Stomach (tissue), 9 donors: Measurements from ENCODE around the gene PRKACG. TPM values are rescaled to one million over a fixed set of nuclear protein-coding genes. Genes with fewer than 3 reads are reported as not detected.

Experiments used
- DNase-seq, 2 donors: peaks; one replicate each; pipeline versions ENCODE4 v3.0.0 to v3.0.0-alpha.2; 2013 to 2019
- H3K27ac ChIP-seq, 5 donors: fragments of 200-600 bp in 4 of 5; sonication (generic) in 4 of 5; one replicate each; pipeline ENCODE4 v1.5.1; 2013 to 2019; ENCODE audit warnings: mild to moderate bottlenecking in 1 of 5, moderate library complexity in 1 of 5
- H3K27me3 ChIP-seq, 3 donors: fragments of 200-600 bp; sonication (generic); one replicate each; pipeline ENCODE4 v1.5.1; 2017 to 2019; ENCODE audit warnings: mixed run types in 1 of 3
- H3K36me3 ChIP-seq, 4 donors: fragments of 200-600 bp; sonication (generic); 1 replicate in 3 of 4; 2 replicates in 1 of 4; pipeline ENCODE4 v1.5.1; 2016 to 2019
- H3K4me1 ChIP-seq, 4 donors: fragments of 200-600 bp; sonication (generic); one replicate each; pipeline ENCODE4 v1.5.1; 2016 to 2019
- H3K4me3 ChIP-seq, 4 donors: fragments of 200-600 bp; sonication (generic) in 3 of 4; one replicate each; pipeline ENCODE4 v1.5.1; 2016 to 2019; ENCODE audit warnings: mild to moderate bottlenecking in 1 of 4
- H3K9me3 ChIP-seq, 4 donors: fragments of 200-600 bp; sonication (generic); one replicate each; pipeline ENCODE4 v1.5.1; 2016 to 2019
- CTCF ChIP-seq, 7 experiments: fragments of 450-650 bp in 4 of 7; fragments of 200-600 bp in 3 of 7; sonication (generic) in 3 of 7; IDR thresholded peaks; one replicate each; pipeline ENCODE4 v1.5.1; 2016 to 2019; ENCODE audit warnings: antibody characterized with exemption in 7 of 7, control low read depth in 2 of 7, mild to moderate bottlenecking in 1 of 7
- EP300 ChIP-seq: sonication (generic); formaldehyde crosslinking; IDR thresholded peaks from one replicate; pipeline ENCODE4 v1.6.1; 2017; ENCODE audit warnings: antibody characterized with exemption
- POLR2A ChIP-seq, 4 donors: fragments of 450-650 bp; IDR thresholded peaks; one replicate each; pipeline ENCODE4 v1.6.1; 2016; ENCODE audit warnings: antibody characterized with exemption in 4 of 4, control low read depth in 2 of 4, mild to moderate bottlenecking in 1 of 4, moderate library complexity in 1 of 4
- POLR2AphosphoS5 ChIP-seq, 3 donors: sonication (generic); formaldehyde crosslinking; IDR thresholded peaks; one replicate each; pipeline ENCODE4 v1.6.1; 2016; ENCODE audit warnings: antibody characterized with exemption in 3 of 3
- WGBS, 5 donors: extraction: QIAGEN DNeasy Blood & Tissue Kit in 3 of 5; methylation state at CpG; one replicate each; pipeline versions ENCODE4 v1.1.5 to v1.1.7; 2013 to 2018; 5-methylcytosine and 5-hydroxymethylcytosine counted together
- intact Hi-C: fragments of 100-400 bp; cut with DNase I; formaldehyde crosslinking; loops from one replicate; pipeline ENCODE4 v1.15.1; 2023; ENCODE audit warnings: low total_unique reads
- polyA plus RNA-seq, 3 donors: library from polyadenylated mRNA; stranded (reverse); fragments of 200-250 nt; gene quantifications; one replicate each; pipeline ENCODE4 v1.2.3, GENCODE V29; 2013
- total RNA-seq, 5 donors: library from RNA; depleted of rRNA; stranded (reverse); fragments of >200 nt; gene quantifications; one replicate each; pipeline versions ENCODE4 v1.1.0 to v1.2.3, GENCODE V29; 2014 to 2016
- donor health status: healthy with polysubstance abuse.
- donor health status: Bipolar disorder and iron deficiency.
- donor health status: healthy.

Gene PRKACG
- total and polyA plus RNA-seq, 8 donors: not detected

DNA sequence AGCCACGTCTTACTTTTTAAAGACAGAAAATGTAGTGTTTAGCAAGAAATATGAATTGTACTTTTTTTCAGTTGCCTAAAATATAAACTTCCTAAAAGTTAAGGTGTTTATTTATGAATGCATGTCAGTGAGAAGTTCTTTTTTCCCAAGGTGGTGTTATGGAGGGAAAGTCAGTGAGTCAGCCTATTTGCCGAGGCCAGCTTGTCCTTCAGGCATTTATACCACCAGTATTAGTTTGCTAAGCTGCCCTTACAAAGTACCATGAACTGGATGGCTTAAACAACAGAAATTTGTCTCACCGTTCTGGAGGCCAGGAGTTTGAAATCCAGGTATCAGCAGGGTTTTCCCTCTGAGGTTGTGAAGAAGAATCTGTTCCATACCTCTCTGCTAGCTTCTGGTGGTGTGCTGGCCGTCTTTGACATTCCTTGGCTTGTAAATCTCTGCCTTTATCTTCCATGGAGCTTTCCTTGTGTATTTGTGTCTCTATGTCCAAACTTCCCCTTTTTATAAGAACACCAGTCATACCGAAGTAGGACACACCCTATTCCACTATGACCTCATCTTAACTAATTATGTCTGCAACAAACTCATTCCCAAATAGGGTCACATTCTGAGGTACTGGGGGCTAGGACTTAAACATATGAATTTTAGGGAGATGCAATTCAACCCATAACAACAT is 38.4 kb downstream of the PRKACG start:
- H3K27me3 ChIP-seq: no peaks in the 10 kb centered on the region
- 62 to 68% (median 64%) methylated on average over 5 of the region's 5 CpGs for WGBS, 5 donors
- H3K4me3 ChIP-seq: peak overlapping the region in 1 of 4 donors; percentile 4
- intact Hi-C loops: no loop called here
- H3K36me3 ChIP-seq: no peaks in the 10 kb centered on the region
- no peak for DNase-seq
- peak overlapping the region in 2 of 5 donors; percentile 45 to 49 for H3K27ac ChIP-seq
- TF ChIP-seq EP300 (no peak), POLR2A (IDR thresholded peaks at IDR 0.05) (no peak), CTCF (IDR thresholded peaks at IDR 0.05) (no peak), POLR2AphosphoS5 (IDR thresholded peaks at IDR 0.05) (no peak)
- H3K4me1 ChIP-seq: peaks cover 0 to 18% (median 7%) of the 10 kb centered on the region in 4 donors
- H3K9me3 ChIP-seq: no peaks in the 10 kb centered on the region

DNA sequence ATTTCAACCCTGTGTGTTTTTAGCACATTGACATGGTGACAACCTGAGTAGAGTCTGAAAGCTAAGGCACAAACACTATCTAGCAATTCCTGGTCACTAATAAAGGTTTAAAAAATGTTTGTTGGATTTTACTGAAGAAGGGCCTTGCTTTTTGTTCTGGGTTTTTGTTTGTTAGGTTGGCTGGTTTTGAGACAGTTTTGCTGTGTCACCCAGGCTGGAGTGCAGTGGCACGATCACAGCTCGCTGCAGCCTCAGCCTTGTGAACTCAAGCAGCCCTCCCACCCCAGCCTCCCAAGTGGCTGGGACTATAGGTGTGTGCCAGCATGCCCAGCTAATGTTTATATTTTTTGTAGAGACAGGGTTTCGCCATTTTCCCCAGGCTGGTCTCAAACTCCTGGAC is 39.0 kb downstream of the PRKACG start:
- Histone ChIP-seq H3K36me3 (no peaks in the 10 kb centered on the region), H3K9me3 (no peaks in the 10 kb centered on the region), H3K27me3 (no peaks in the 10 kb centered on the region), H3K27ac (peak overlapping the region in 1 of 5 donors; percentile 49), H3K4me3 (no peak overlapping the region), H3K4me1 (peaks cover 0 to 12% (median 5%) of the 10 kb centered on the region in 4 donors)
- intact Hi-C loops: no loop called here
- WGBS, 5 donors: 83 to 94% (median 89%) methylated on average over 3 of the region's 3 CpGs
- DNase-seq: no peak
- TF ChIP-seq EP300 (no peak), POLR2AphosphoS5 (IDR thresholded peaks at IDR 0.05) (no peak), POLR2A (IDR thresholded peaks at IDR 0.05) (no peak), CTCF (IDR thresholded peaks at IDR 0.05) (no peak)

GRCh38 chr9:68974431-68974830 is 39.5 kb downstream of the PRKACG start:
- H3K9me3 ChIP-seq: no peaks in the 10 kb centered on the region
- TF ChIP-seq POLR2A (IDR thresholded peaks at IDR 0.05) (no peak), CTCF (IDR thresholded peaks at IDR 0.05) (no peak), EP300 (no peak), POLR2AphosphoS5 (IDR thresholded peaks at IDR 0.05) (no peak)
- H3K4me1 ChIP-seq: peaks cover 0 to 8% (median under 1%) of the 10 kb centered on the region in 4 donors
- H3K27ac ChIP-seq: no peak overlapping the region
- intact Hi-C loops: no loop called here
- no peaks in the 10 kb centered on the region for H3K36me3 ChIP-seq
- H3K27me3 ChIP-seq: no peaks in the 10 kb centered on the region
- H3K4me3 ChIP-seq: no peak overlapping the region
- no peak for DNase-seq
- WGBS, 5 donors: 81 to 92% (median 88%) methylated on average over 5 of the region's 5 CpGs

- intact Hi-C loops: no loop called here
- Histone ChIP-seq H3K4me3 (no peak overlapping the region), H3K36me3 (no peaks in the 10 kb centered on the region), H3K27ac (no peak overlapping the region), H3K4me1 (peaks cover 0 to 6% (median 0%) of the 10 kb centered on the region in 4 donors), H3K9me3 (no peaks in the 10 kb centered on the region), H3K27me3 (no peaks in the 10 kb centered on the region)
- WGBS, 5 donors: 91 to 95% (median 92%) methylated on average over 3 of the region's 3 CpGs
- no peak for DNase-seq
- TF ChIP-seq POLR2A (IDR thresholded peaks at IDR 0.05): no peak
- TF ChIP-seq EP300: no peak
- TF ChIP-seq CTCF (IDR thresholded peaks at IDR 0.05): no peak
- TF ChIP-seq POLR2AphosphoS5 (IDR thresholded peaks at IDR 0.05): no peak
Measured at GRCh38 chr9:68973619-68974018, 40.3 kb downstream of the PRKACG start.
